Frontal cortex (tissue), 4 donors: ENCODE data around the gene PRKAA2. TPM values are rescaled to one million over a fixed set of nuclear protein-coding genes. Genes with fewer than 3 reads are reported as not detected.
"Not testable (repeated sequence)": the region's sequence is repeated elsewhere in the genome, so short reads cannot be mapped to it uniquely, and the experiment has no call there.

Source experiments
- DNase-seq, 2 donors: peaks; one replicate each; pipeline ENCODE4 v3.0.0; 2012; ENCODE audit warnings: low spot score in 2 of 2
- FAIRE-seq: peaks from 2 replicates; lab custom pipeline; 2012; peaks lifted over from hg19 to GRCh38; lab: Jason Lieb, UNC
- total RNA-seq: library from RNA; depleted of rRNA; stranded (reverse); fragments of >200 nt; gene quantifications from one replicate; pipeline ENCODE4 v1.2.3, GENCODE V29; 2014
- donor health status: control.
- donor health status: control.
- donor health status: control.

The PRKAA2 gene
- total RNA-seq = 44.4 TPM

DNA sequence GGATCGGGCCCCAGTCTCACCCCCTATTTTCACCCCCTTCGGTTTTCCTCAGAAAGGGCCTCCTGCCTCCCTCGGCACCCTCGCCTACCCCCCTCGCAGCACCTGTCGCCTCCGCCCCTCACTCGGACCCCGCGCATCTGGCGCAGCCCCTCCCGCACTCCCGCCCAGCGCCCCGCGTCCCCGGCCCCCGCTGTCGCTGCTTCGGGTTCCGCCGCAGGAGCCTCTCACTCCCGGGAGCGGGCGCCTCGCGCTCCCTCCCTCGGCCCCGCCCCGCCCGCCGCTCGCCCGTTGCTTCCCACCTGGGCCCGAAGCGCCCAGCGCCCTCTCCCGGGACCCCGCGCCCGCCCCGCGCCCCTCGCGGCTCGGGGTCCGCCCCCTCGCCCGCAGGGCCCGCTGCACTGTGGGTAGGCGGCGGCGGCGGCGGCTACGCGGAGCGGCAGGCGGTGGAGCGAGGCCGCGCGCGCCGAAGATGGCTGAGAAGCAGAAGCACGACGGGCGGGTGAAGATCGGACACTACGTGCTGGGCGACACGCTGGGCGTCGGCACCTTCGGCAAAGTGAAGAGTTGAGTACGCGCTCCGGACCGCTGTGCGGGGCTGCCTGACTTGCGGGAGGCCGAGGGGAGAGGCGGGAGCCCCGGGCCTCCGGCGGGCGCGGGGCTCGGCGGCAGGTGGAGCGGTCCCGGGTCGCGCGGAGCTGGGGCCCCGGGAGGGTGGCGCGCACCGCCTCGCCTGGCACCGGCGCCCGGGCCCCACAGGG lies at the start of gene PRKAA2:
PRKAA2 (plus strand) TSS at position 396 of the 758 bp plus-strand sequence; CDS start at position 470, 74 bp downstream.
- peak; percentile 58 to 64 for DNase-seq
- FAIRE-seq = no peak

DNA sequence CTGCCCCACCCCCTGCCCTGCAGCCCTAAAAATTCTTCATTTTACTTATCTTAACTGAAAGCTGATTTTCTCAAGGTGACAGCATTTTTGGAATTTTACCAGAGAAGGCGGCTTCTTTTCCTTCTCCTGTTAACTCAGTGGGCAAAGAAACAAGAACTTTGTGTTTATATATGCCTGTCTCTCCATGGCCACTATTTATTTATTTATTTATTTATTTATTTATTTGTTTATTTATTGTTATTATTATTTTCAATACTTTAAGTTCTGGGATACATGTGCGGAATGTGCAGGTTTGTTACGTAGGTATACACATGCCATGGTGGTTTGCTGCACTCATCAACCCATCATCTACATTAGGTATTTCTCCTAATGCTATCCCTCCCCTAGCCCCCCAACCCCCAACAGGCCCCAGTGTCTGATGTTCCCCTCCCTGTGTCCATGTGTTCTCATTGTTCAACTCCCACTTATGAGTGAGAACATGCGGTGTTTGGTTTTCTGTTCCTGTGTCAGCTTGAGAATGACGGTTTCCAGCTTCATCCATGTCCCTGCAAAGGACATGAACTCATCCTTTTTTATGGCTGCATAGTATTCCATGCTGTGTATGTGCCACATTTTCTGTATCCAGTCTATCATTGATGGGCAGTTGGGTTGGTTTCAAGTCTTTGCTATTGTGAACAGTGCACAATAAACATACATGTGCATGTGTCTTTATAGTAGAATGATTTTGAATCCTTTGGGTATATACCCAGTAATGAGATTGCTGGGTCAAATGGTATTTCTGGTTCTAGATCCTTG lies 49.5 kb upstream of the PRKAA2 start:
- not testable (repeated sequence) for DNase-seq, FAIRE-seq

DNA sequence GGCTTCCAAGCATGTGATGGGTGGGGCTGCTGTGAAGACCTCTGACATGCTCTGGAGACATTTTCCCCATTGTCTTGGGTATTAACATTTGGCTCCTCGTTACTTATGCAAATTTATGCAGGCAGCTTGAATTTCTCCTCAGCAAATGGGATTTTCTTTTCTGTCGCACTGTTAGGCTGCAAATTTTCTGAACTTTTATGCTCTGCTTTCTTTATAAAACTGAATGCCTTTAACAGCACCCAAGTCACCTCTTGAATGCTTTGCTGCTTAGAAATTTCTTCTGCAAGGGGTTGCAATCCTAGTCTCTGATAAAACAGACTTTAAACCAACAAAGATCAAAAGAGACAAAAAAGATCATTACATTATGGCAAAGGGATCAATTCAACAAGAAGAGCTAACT lies 35.0 kb upstream of the PRKAA2 start:
- DNase-seq, FAIRE-seq: not testable (repeated sequence)

DNA sequence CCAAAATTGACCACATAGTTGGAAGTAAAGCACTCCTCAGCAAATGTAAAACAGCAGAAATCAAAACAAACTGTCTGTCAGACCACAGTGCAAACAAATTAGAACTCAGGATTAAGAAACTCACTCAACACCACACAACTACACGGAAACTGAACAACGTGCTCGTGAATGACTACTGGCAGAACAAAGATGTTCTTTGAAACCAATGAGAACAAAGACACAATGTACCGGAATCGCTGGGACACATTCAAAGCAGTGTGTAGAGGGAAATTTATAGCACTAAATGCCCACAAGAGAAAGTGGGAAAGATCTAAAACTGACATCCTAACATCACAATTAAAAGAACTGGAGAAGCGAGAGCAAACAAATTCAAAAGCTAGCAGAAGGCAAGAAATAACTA lies 34.3 kb upstream of the PRKAA2 start:
- not testable (repeated sequence) for FAIRE-seq, DNase-seq

DNA sequence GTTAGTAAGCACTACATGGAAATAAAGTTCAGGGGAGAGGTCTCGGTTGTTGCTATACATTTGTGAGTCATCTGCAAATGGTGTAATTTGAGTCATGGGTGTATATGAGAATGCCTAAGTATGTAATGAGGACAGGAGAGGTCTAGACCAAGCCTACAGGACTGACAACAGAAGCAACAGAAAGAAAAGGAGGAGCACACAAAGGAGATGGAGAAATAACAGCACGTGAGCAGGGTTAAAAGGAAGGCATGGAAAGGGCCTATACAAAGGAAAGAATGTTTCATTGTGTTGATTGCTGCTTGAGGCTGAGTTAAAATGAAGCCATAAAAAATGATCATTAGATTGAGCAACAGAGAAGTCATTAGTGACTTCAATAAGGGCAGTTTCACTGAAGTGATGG lies 28.0 kb upstream of the PRKAA2 start:
- DNase-seq (no peak), FAIRE-seq (no peak)

DNA sequence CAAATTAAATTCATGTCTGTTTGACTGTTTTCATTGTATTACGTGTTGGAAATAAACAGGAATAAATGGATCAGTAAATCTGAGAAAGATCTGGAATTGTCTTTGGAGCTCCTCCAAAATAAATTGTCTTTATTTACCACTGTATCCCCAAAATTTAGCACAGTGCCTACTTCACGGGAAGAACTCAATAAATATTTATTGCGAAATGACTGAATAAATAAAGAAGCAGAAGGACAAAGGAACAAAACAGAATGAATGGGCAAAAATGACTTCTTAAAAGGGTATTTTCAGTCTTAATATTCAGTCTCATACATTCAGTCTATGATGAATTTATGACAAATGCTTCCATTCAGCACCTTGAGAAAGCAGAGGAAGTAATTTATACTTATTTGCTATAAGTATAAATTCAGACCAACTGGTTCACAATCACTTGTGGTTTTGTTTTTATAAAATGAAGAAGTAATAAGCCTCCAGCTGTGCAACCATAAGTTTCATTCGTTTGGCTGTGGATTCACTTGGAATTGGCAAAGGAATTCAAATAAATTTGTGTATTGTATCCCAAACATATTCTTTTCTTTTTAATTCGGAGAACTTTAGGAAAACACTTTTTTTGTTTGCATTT lies 19.2 kb upstream of the PRKAA2 start:
- FAIRE-seq (no peak), DNase-seq (no peak)

DNA sequence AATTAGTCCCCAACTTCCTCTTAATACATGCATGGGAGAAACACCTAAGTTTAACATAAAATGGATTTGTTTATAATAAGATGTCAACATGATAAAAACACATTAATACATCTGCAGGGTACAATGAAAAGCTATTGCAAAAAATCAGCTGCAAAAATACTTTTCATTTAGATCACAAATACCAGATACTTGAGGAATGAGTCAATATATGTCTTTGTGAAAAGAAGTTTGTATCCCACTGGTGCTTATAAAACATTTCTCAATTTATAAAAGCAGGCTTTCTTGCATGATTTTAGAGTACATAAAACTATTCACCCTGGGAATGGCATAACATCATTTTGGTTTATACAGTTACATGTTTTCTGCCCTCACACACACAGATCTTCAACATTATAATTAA lies 18.6 kb upstream of the PRKAA2 start:
- DNase-seq (no peak), FAIRE-seq (no peak)

DNA sequence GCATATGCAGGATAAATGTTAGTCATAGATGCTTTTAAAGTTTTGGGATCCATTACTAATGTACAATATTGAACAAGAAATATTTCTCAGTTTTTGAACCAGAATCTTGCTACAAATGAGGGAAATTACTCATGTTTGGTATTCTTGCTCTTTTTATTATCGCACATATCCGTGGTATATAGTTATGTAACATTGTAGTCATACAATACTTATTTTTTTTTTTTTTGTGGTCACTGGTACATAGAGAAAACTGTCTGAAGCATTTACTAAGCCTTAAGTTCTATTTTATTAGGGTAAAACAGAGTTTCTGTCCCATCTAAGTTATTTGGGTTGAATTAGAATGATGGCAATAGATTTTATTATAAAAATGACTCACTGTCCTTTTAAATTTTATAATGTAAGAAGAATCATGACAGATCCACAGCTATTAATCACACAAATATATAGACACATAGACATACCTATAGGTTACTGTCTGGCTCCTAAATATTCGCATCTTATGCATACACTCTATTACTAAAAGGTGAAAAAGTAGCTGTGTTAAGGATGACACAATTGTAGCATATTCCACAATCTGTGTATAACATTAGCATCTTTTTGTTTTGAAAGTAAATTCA lies 18.0 kb upstream of the PRKAA2 start:
- FAIRE-seq (no peak), DNase-seq (no peak)

DNA sequence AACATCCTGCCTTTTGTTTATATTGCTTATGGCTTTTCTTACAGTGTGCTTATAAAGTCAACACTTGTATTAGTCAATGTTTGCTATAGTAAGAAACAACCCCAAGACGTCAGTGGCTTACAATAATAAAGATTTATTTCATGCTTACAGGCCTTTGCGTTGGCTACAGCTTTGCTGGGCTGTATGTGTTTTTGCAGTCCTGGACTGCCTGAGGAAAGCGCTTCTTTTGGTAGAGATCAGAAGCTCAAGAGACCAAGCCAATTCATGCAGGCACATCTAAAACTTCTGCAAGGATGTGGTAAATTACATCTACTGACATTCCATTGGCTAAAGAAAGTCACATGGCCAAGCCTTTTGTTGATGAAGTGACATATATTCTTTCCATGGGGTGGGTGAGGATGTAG lies 17.5 kb upstream of the PRKAA2 start:
- DNase-seq = no peak
- FAIRE-seq = no peak

DNA sequence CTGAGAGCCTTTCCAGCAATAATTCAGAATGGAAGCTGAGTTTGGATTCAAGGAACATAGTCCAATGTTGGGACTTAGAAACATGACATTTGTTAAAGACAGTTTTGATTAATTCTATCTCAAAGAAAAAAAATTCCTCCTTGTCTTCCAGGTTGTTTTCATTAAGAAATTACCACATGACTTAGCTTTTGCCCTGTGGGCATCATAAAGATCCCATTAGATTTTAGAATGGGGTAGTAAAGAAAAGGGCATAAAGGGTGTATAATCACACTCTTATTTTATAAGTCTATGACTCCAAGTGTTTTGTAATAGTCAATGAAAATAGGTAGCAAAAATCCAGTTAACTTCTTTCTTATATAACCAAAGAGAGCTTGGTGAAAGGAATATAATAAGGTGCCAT lies 14.3 kb upstream of the PRKAA2 start:
- DNase-seq (no peak), FAIRE-seq (no peak)

DNA sequence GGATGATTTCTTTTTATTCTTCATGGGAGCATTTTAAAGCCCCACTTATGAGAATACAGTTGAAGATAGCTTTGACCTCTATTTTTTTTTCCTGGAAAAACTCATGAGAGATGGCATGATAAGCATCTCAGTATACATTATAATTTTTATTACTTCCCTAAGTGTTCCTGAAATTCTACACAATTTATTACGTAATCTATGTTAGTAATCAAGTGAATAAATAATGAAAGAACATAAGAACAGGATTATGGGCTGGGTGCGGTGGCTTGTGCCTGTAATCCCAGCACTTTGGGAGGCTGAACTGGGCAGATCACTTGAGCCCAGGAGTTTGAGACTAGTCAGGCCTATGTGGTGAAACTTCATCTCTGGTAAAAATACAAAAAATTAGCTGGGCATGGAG lies 13.2 kb upstream of the PRKAA2 start:
- DNase-seq (no peak), FAIRE-seq (no peak)

DNA sequence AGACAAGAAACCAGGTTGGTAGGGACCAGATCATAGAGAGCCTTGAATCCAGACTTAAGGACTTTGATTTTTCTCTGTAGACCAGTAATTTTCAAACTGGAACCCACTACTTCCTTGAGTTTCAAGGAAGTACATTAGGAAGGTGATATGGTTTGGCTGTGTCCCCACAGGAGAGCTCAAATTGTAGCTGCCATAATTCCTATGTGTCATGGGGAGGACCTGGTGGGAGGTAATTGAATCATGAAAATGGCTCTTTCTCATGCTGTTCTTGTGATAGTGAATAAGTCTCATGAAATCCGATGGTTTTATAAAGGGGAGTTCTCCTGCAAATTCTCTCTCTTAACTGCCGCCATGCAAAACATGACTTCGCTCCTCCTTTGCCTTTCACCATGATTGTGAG lies 10.1 kb upstream of the PRKAA2 start:
- FAIRE-seq = no peak
- DNase-seq = no peak

DNA sequence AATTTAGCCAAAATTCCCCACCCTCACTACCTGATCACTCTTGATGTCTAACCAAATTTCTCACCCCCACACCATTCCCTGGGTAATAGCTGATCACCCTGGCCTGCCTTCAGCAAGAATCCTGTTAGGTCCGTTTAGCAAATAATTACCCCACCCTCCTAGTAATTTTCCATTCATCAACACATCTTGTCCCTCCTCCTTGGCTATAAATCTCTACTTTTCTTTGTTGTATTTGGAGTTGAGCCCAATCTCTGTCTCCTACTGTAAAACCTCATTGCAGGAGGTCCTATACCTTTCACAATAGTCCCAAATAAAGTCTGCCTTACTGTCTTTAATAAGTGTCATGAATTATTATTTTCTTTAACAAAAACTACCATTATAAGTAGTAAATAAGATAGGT lies 6.9 kb upstream of the PRKAA2 start:
- DNase-seq (no peak), FAIRE-seq (no peak)

DNA sequence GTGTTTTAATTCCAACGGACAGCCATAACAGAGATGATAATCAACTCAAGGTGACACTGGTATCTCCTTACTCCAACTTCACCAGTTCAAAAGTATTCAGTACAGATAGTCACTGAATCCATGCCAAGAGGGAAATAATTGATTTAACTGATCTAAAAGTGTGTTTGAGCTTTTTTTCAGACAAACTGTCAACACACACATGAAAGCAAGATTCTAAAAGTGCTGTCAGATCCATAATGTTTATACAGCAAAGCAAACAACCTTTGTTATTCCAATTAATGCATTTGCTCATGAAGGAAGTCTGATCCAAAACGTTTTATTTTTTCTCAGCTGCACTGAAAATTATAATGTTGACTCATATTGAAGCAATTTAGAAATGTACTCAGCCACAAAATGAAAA lies 5.9 kb upstream of the PRKAA2 start:
- FAIRE-seq = no peak
- no peak for DNase-seq

DNA sequence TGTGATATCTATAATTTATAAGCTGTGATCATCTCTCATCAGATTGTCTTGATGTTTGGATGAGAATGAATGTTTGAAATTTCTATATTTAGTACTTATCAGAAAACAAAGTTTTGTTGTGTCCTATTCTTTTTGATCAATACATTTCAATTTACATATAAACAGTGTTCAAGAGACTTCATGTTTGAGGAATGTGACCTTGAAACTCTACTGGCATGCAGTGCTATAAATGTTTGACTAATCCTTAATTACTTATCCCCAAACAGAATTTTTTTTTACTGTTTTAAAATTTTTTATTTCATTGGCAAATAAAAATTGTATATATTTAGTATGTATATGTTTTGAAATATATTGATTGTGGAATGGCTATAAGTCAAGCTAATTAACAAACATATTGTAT lies 1.5 kb upstream of the PRKAA2 start:
- no peak for DNase-seq

DNA sequence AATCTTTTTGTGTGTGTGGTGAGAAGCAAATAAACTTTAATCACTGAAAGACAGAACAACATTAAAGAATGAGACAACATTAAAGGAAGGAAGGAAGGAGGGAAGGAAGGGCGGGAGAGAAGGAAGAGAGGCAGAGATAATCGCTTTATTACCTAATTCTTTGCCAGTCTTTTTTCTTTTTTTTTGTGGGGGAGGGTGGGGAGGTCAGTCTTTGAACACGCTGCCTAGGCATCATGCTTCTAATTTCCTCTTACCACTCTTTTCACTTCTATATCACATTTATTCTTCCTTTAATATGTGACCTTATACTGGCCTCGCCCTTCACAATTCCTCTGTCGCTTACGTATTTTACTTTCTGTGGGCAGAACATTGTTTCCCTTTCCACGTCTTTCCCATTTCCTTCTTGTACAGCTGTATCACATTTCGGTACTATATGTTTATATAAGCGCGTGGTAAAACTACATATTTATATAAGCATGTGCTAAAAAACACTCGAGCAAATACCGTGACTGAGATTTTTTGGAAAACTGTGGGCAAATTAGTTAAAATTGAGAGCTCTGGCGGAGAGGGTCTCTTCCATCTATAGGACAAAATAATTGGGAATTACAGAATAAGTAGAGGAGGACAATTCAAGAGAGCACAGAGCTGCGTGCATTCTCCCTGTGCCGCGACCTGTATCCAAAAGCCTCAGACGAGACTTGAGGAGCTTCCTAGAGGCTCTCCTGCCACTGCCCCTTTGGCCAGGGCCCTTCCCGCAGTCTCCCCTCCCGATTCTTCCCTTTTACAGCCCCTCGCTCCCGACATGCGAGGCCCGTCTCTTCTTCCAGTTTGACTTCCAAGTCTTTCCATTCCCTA lies 823 bp upstream of the PRKAA2 start:
- FAIRE-seq = no peak
- peak in 1 of 2 donors; percentile 13 for DNase-seq

More for the DNA sequence above, 1.5 kb upstream of the PRKAA2 start:
- FAIRE-seq = no peak

DNA sequence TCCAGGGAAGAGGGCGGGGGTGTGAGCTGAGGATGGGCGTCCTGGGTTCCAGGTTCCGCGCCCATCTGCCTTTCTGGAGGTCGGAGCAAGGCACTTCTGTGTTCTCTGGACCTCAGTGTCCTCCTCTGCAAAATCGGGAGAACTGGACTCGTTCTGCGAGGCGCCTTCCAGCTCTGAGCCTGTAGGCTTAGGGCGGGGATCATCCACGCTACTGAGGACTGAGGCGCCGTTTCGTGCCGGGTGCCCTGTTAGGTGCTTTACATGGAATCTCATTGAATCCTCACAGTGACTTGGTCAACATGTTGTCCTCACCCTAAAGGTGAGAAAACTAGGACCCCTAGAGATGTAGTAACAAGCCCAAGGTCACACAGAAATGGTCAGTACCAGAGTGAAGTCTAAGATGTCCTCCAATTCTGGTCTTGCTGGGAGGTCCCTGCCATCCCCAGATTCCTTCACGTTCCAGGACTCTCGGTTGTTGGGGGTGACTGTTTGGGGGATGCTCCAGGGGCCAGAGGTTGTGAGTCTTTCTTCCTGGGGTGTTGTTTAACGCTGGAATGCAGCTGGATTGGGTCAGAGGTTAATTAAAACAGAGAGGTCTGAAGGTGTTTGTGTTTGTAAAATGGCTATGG lies 677 bp downstream of the PRKAA2 start:
- peak in 1 of 2 donors; percentile 22 for DNase-seq
- FAIRE-seq = no peak

DNA sequence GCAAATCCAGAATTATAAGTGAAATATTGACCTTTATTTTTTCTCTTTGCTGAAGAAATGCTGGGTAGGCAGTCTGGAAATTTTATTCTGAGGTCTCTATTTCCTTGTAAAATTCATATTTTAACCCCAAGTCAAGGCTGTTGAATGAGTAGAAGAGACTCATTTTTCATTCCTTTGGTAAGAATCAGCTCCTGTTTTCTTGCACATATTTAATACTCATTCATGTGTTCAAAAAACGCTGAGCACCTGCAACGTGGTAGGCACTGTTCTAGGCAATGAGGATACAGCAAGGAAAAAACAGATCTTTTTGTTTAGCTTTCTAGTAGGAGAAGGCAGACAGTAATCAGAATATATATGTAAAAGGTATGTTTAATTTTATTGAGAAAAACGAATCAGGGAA lies 1.5 kb downstream of the PRKAA2 start:
- DNase-seq (no peak), FAIRE-seq (no peak)

DNA sequence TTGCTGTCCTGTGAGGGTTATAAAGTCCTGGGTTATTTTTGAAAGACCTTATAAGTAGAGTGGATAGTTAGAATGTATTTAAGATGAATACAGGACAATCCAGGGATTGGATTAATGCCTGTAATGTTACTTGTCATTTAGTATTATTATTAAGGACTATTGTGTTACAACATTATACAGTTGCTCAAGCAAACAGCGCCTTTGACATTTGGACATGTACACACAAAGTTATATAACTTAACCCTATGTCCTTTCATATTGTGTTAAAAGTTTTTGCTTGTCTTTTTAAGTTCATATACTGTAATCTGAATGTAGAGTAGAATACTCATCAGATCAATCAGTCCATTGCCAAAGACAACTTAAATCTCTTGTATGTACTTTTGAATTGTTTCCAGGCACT lies 2.0 kb downstream of the PRKAA2 start:
- FAIRE-seq (no peak), DNase-seq (no peak)
